GM20000 (cell line): ENCODE data around the gene NFIX.

Source experiments
- DNase-seq: peaks from one replicate; pipeline ENCODE4 v3.0.0; 2012; ENCODE audit warnings: low spot score
- CTCF ChIP-seq: IDR thresholded peaks from 2 replicates; pipeline ENCODE4 v1.5.1; 2012; ENCODE audit warnings: mild to moderate bottlenecking, control low read depth; ENCODE audit errors: extremely low read depth, missing control alignments

NFIX gene

GRCh38 chr19:13129384-13129783 is 134.1 kb downstream of the NFIX start:
- no peak for DNase-seq
- TF ChIP-seq CTCF, result no peak

GRCh38 chr19:13130886-13131490 is 135.7 kb downstream of the NFIX start:
- no peak for TF ChIP-seq CTCF
- no peak for DNase-seq

GRCh38 chr19:13132471-13133180 is 137.4 kb downstream of the NFIX start:
- no peak for DNase-seq
- no peak for TF ChIP-seq CTCF

GRCh38 chr19:13133241-13133870 is 138.1 kb downstream of the NFIX start:
- no peak for TF ChIP-seq CTCF

GRCh38 chr19:13134626-13135025 is 139.4 kb downstream of the NFIX start:
- TF ChIP-seq CTCF, result no peak
- DNase-seq, result no peak

More at GRCh38 chr19:13133241-13133870, 138.1 kb downstream of the NFIX start:
- DNase-seq, result no peak

- no peak for TF ChIP-seq CTCF
- no peak for DNase-seq
Measured at GRCh38 chr19:13135068-13136062, 140.1 kb downstream of the NFIX start.
